Measurements from ENCODE around the gene CENPP.

Gene CENPP

DNA sequence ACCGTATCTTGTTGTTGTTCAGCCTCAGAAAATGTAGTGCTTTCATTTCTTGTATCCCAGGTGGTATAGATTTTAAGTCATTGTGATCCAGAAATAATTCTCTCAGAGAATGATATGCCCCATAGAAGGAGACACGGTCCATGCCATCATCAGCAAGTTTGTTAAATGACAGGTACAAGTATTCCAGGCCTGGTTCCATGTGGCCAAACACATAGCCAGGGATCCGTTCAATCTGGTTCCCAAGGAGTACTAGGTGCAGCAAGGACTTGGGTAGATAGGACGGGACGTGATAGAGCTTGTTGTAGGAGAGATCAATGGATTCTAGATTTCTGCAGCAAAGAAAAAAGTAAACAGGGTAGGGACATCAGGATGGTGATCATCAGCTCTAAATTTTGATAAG lies 175.0 kb downstream of the CENPP start:
- Histone ChIP-seq H3K27ac (peak overlapping the region; percentile 46 to 89), H3K4me3 (no peak overlapping the region)
- DNase-seq (ENCODE audit: low spot score) = no peak
- no peak for TF ChIP-seq CTCF (IDR thresholded peaks at IDR 0.05)

DNA sequence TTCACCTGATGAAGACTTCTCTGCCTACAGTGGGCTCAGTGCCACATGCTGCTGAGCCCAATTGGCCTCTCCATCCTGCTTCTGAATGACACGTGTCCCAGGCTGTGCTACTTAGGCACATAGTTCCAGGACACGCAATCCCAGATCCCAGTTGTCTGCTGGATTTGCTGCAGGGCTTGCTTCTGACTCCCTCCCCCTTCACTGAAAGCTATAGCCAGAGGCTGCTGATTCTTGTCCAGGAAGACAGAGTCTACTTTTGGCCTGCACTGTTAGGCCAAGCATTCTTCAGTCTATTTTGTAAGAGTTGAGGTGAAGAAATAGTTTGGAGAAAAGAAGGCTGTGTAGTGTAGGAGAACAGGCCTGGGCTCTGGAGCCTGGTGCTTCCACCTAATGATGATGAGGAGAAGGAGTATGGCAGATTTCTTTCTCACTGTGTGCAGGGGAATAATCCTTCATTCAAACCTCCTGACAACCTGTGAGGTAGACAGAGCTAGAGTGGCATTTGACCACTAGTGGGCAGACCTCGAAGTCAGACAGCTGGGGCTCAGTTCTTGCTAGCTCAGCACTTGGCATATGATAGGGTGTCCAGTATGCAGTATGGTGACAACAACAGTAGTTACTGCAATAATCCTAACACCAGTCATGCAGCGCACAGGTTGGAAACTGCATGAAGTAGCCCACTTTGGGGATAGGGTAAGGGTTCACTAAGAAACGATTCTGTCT lies 176.1 kb downstream of the CENPP start:
- H3K27ac ChIP-seq = peak overlapping the region; percentile 46 to 89

GRCh38 chr9:92503156-92503555 lies 177.4 kb downstream of the CENPP start:
- H3K4me3 ChIP-seq = no peak overlapping the region
- TF ChIP-seq CTCF (IDR thresholded peaks at IDR 0.05) = no peak
- DNase-seq (ENCODE audit: low spot score) = no peak
- H3K27ac ChIP-seq = peak overlapping the region; percentile 20 to 64

More for the DNA sequence above, 176.1 kb downstream of the CENPP start:
- no peak for TF ChIP-seq CTCF (IDR thresholded peaks at IDR 0.05)
- peak; percentile 88 for DNase-seq (ENCODE audit: low spot score)
- H3K4me3 ChIP-seq = no peak overlapping the region

- peak overlapping the region; percentile 85 to 89 for H3K27ac ChIP-seq
- H3K4me3 ChIP-seq = no peak overlapping the region
- DNase-seq (ENCODE audit: low spot score) = no peak
- TF ChIP-seq CTCF (IDR thresholded peaks at IDR 0.05) = no peak
Measured at GRCh38 chr9:92504881-92505280, 179.1 kb downstream of the CENPP start.

GRCh38 chr9:92506184-92506857 lies 180.6 kb downstream of the CENPP start:
- peak; percentile 83 for DNase-seq (ENCODE audit: low spot score)
- peak overlapping the region; percentile 89 to 91 for H3K27ac ChIP-seq
- peak overlapping the region; percentile 37 for H3K4me3 ChIP-seq
- TF ChIP-seq CTCF (IDR thresholded peaks at IDR 0.05) = no peak

GRCh38 chr9:92507005-92507404 lies 181.3 kb downstream of the CENPP start:
- peak overlapping the region; percentile 20 for H3K4me3 ChIP-seq
- no peak for DNase-seq (ENCODE audit: low spot score)
- TF ChIP-seq CTCF (IDR thresholded peaks at IDR 0.05) = no peak
- peak overlapping the region; percentile 89 to 91 for H3K27ac ChIP-seq

DNA sequence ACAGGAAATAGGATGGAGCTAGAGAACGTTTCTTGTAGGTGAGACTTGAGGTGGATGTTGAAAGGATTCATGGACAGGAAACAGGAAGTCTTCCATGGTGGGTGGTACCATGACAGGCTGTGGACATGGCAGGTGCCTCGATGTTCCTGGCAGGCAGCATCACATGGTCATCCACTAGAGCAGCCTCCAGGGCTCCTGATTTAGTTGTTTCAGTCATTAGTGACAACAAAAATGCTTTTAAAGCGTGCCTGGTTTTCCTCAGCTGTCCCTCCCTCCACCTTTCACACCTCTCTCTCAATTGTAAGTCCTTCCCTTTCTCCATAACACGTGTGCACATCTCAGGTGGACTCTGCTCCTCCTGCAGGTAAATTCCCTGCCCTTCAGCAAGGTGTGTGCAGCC lies 181.7 kb downstream of the CENPP start:
- H3K27ac ChIP-seq = peak overlapping the region; percentile 89 to 91
- H3K4me3 ChIP-seq = no peak overlapping the region
- no peak for TF ChIP-seq CTCF (IDR thresholded peaks at IDR 0.05)
- no peak for DNase-seq (ENCODE audit: low spot score)

All from coronary artery (tissue), 2 donors.